GM18517 (cell line): Measurements from ENCODE around the gene MYOG.

Experiments
- ATAC-seq: cut with Tn5 transposase; IDR thresholded peaks from one replicate; pipeline ENCODE4 v1.9.1; 2021; ENCODE audit warnings: mild to moderate bottlenecking, moderate library complexity; ENCODE audit not compliant: unreplicated experiment

The MYOG gene

DNA sequence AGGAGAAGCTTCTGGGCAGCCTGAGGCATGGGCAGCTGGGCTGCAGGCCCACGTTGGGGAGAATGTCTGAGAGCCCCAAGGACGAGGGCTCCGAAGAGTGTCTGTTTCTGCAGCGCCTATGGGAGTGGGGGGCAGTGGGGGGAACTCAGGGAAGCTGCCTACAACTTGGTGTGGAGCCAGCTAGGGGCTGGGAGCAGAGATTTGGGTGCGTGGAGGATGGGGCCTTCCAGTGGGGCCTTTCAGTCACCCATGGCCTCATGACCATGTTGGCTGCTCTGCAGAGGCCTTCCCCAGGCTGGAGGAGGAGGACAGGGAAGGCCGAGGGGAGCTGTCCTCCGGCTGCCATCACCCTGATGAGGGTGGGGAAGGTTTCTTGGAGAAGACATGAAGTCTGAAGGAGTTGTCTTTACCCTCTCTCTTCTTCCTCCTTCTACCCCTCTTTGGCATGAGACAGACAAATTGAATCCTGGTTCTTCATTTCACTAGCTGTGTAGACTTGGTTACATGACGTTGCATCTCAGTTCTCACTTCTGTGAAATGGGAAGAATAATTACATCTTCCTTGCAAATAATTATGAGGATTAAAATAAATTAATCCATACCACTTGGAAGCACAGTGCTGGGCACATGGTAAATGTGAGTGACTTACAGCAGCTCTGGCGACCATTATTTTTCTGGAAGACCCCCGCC lies 51.2 kb downstream of the MYOG start:
- no peak for ATAC-seq

DNA sequence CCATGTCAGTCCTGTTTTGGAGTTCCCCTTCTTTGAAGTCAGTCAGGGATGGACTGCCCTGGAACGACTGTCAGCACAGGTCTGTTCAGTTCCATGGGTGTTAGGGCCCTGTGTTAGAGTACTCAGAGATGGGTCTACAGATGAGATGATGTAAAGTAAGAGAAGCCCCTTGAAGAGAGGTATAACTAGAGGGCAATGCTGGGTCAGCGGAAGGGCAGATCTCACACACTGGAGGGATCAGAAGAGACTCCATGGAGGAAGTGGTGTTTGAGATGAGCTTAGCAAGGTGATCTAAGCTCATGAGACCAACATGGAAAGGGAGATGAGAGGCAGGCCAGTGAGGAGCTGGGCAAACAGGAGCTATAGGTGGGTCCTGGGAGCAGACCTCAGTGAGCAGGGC lies 51.9 kb downstream of the MYOG start:
- ATAC-seq: no peak

DNA sequence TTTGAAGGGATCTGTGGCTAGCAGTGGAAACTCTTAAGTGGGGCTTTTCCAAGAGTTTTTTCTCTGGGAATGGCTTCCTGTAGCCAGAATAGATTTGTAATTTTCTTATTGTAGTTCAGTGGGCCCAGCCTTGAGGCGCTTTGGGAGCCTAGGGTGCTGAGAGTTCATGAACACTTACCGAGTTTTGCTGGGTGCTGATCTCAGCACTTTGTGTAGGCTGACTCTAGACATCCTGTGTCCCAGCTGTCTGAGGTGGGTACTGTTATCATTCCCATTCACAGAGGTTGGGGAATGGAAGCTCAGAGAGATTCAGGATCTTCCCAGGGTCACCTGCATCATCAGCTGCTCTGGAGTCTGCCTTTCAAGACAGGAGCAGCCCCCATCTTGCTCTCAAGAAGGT lies 52.5 kb downstream of the MYOG start:
- ATAC-seq: no peak
